HG03439 (cell line): ENCODE measurements around the gene CDKN3.

Experiments
- ATAC-seq: cut with Tn5 transposase; IDR thresholded peaks from one replicate; pipeline ENCODE4 v1.9.1; 2021; ENCODE audit warnings: mild to moderate bottlenecking, moderate library complexity; ENCODE audit not compliant: unreplicated experiment

CDKN3 gene, protein sequence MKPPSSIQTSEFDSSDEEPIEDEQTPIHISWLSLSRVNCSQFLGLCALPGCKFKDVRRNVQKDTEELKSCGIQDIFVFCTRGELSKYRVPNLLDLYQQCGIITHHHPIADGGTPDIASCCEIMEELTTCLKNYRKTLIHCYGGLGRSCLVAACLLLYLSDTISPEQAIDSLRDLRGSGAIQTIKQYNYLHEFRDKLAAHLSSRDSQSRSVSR

DNA sequence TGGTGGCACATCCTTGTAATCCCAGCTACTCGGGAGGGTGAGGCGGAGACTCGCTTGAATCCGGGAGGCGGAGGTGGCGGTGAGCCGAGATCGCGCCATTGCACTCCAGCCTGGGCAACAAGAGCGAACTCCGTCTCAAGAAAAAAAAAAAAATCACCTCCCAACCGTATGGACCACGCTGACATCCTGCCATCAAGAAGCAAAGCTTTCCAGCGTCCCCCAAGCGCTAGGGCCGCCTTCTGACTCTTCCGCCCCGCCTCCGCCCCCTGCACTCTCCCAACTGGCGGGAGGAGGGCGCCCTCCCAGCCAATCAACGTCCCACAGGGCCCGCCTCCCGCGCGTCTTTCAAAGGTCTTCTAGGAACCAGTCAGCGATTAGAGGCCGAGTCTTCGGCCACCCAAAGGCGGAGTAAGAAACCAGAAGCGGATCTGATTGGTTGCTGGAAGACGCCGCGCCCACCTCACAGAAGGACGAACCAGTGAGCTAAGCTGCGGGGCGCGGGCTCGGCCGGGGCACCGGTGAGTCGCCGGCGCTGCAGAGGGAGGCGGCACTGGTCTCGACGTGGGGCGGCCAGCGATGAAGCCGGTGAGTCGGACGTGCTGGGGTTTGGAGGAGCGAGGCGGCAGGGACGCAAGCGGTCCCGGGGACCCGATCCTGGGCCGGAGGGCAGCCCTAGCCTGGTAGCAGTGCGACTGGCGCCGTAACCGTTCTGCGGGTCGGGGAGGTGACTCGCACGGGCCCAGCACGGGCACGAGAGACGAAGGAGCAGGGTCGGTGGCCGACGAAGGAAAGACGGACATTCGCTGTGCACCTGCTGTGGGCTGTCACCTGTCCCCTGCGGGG is at the start of gene CDKN3:
TSS of gene CDKN3 (plus strand) at position 515 of the 843 bp plus-strand sequence. CDS start at position 577, 62 bp downstream.
- peak; percentile 98 for ATAC-seq

DNA sequence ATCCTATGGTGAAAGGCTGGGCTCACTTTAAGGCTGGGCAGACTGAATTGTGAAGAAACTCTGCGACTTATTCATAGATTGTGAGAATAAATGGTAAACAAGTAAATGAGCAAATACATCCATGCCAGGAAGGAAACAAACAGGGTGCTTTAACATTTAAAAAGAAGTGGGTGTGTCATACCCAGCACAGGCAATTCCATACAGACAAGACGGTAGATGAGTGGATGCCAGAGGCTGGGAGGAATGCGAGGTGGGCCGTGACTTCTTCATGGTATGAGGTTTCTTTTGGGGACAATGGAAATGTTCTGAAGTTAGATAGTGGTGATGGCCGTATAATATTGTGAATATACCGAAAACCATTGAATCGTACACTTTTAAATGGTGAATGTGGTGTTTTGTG is 49.8 kb upstream of the CDKN3 start:
- ATAC-seq = no peak

DNA sequence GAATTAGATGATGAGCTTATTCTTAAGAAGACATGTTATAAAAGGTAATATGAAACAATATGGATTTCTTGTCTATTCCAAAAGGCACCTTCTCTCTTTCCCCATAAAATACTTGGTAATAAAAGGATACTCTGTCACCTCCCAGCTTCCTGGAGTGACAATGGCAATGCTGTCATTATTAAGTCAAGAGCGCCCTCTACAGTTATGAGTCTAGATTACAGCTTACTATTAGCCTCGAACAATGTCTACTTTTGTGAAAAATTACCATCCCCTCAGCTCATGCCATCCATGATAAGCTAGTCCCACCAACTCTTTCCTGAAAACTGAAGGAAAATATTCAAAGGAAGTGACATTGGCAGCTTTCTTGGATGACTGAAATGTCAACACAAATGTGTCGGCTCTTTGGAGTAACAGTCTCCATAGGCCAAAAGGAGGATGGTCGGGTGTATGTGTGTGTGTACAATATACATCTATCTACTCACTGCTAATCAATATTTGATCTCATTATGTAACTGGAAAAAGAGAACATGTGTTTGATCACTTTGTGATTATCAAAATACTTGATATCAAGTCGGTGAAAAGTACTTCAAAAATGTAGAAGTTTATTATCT is 48.7 kb upstream of the CDKN3 start:
- ATAC-seq = no peak

DNA sequence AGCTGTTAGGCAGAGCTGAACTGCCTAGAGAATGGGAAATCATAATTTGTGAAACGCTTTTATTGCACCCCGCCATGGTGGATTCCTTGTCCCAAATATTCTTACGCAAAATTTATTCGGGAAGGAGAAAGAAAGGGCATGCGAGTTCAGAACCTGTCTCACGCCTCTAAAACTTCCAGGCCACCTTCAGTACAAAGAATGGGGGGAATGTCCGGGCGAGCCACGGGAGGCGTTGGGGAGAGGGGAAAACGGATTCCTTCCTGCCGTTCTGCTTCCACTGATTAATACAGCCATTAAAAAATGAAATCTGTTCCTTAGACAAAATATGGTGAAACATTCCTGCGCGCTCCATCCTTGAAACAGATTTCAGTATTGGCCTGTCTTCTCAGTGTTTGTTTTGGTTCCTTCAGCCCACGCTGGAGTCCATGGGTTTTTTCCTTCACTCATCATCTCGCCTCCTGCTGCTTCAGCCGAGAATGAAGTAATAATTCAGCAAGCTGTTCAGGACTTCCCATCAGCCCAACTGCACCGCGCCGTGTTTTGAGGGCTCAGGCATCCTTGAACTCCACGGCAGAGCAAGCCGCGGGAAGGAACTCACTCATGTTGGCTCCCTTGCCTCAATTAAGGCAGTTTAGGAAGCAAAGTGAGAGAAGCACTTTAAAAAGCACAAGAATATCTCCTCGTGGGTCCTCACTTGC is 47.7 kb upstream of the CDKN3 start:
- no peak for ATAC-seq

DNA sequence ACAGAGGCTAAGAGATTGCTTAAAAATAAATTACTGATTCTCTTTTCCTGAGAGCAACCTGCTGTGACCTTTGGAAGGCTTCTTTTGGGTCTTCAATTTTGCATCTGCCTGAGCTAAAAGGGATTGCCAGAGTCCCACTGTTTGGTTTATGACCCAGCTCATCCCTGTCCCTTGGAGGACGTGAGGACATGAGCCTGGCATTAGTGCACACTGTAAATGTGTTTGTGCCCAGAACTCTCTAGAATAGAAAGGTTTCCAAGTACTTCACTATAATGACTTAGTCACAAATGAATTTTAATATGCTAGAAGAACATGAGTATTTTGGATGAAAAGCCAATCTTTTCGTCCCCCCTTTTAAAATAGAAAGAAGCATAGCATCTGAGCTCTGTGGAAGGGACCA is 47.1 kb upstream of the CDKN3 start:
- no peak for ATAC-seq

DNA sequence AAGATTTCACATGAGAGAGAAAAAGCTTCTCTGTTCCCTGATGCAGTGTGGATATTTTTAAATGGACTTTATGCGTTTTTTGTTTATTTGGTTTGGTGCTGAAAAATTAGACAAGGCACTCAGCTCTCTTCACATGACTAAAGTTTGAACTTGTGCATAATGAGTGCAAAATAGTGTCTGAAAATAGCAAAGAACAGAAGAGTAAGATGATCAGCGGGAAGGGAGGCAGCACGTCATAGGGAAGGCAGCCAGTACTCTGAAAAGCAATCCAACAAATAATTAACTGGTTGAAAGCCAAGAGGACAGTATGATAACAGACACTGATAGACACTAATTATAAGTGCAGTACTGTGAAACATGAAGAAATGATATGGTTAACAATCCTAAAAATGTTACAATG is 46.6 kb upstream of the CDKN3 start:
- no peak for ATAC-seq

DNA sequence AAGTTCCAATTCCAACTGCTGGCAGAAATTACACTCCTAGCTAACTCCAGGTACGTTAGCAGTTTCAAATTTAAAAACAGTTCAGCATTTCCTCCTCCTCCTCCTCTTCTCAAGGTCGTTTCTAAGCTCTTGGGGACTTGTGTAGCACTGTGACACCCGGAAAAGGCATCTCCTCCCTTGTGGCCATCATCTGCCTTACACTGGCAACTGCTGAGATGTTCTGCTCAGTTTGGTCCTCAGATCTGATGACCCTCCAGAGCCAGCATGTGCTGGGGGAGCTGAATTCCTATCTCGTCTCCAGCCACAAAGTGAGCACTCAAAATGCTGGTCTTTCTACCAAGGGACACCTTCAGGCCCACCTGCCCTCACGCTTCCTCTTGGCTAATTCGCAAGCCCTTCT is 43.5 kb upstream of the CDKN3 start:
- ATAC-seq = no peak

DNA sequence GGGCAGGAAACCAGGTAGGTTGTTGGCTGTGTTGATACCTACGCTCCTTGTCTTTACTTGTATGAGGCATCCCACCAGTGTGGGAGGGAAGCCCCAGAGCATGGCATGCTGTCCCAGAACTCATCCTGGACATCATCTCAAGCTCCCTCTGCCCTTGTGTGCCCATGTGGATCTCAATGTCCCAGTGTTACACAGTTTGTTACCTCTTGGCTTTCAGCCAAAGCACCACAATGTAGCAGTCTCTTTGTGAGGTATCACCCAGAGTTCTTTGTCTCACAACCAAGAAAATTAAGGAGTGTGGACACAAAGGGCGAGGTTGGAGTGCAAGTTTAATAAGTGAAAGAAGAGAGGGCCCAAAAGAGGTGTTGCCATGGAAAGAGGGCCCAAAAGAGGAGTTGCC is 43.1 kb upstream of the CDKN3 start:
- ATAC-seq = no peak

DNA sequence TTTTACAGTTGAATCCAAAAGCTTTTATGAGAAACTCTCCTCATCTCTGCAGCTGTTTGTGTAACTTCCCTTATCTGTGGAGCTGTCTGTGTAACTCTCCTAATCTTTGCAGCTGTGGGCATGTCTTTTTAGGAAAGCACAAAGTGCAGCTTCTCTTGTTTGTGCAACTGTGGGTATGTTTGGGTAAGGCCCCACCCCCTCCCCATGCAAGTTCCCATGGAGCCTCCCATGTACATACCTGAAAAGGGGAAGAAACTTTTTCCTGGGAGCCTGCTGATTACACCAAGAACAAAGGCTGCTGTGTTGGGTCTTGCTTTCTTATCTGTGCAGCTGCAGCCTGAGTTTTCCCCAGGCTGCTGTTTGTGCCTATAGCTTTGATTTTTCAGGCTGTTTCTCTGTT is 42.7 kb upstream of the CDKN3 start:
- ATAC-seq = no peak

DNA sequence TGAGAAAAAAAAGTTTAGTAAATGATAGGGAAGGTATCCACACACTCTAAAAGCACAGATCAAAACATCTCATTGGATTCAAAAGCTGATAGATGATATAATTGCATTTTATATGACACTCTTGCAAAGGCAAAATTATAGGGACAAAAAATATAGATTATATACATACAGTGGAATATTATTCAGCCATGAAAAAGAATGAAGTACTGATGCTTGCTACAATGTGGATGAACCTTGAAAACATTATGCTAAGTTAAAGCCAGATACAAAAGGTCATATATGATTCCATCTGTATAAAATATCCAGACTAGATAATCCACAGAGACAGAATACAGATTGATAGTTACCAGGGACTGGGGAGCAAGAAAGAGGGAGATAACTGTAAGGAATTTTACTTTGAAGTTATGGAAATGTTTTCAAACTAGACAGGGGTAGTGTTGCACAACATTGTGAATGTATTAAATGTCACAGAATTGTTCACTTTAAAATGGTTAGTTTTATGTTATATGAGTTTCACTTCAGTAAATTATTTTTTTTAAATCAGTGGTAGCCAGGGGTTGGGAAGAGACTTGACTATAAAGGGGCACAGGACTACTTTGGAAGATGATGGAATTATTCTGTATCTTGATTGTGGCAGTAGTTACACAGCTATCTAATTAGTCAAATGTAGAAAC is 41.7 kb upstream of the CDKN3 start:
- no peak for ATAC-seq

DNA sequence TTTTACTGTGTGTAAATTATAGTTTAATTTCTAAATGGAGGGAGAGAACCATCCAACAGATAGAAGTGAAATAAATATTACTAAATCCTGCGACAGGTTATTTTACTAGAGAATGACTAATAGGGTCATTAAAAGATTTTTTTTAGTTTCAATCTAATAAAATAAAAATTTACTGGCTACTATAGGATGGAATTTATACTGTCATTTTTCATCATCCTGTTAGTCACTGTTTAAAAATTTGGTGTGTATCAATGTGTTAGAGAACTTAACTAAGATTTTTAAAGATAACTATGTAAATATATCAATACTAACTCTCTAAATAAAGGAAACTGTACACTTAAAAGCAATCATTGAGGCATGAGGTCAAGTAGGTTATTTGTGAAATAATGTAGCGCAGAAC is 41.1 kb upstream of the CDKN3 start:
- no peak for ATAC-seq

DNA sequence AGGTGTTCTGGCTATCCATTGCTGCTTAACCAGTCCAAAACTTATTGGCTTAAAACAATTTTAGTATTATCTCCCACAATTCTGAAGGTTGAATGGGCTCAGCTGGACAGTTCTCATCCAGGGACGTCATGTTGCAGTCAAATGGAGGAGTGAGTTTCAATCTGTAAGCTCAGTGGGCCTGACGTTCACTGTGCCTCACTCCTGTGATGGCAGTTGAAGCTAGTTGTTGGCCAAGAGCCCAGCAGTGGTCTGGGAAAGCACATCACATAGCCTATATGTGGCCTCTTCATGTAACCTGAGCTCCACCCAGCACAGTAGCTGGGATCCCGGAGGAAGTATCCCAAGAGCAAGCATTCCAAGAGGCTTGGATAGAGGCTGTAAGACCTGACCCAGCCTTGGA is 40.6 kb upstream of the CDKN3 start:
- ATAC-seq = no peak

DNA sequence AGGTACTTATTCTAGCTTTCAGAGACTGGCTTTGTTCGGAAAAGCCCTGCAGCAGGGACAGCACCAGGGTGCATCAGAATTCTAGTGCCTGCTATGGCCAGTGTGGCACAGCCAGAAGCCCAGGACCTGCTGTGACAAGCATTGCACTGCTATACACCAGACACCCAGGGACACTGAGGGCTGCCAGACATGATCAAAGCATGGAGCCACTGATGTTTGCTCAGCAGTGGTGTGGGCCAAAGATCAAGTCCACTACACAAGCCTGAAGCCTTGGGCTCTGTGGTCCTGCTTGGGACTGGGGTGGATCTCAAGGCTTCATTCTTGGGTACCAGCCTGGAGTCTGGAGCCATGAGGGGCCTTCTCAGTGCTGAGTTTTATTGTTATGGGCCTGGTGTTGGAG is 36.1 kb upstream of the CDKN3 start:
- ATAC-seq = no peak

DNA sequence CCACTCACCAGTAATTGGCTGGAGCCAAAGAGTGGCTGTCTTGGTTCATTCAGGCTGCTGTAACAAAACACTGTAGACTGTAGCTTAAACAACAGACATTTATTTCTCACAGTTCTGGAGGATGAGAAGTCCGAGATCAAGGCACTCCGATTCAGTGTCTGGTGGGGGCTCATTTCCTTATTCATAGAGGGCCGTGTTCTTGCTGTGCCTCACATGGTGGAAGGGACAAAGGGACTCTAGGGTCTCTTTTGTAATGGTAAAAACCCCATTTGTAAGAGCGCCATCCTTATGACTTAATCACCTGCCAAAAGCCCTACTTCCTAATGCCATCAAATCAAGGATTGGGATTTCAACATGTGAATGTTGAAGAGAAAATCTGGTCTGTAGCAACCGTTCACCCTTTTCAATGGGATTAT is 34.7 kb upstream of the CDKN3 start:
- ATAC-seq = no peak

DNA sequence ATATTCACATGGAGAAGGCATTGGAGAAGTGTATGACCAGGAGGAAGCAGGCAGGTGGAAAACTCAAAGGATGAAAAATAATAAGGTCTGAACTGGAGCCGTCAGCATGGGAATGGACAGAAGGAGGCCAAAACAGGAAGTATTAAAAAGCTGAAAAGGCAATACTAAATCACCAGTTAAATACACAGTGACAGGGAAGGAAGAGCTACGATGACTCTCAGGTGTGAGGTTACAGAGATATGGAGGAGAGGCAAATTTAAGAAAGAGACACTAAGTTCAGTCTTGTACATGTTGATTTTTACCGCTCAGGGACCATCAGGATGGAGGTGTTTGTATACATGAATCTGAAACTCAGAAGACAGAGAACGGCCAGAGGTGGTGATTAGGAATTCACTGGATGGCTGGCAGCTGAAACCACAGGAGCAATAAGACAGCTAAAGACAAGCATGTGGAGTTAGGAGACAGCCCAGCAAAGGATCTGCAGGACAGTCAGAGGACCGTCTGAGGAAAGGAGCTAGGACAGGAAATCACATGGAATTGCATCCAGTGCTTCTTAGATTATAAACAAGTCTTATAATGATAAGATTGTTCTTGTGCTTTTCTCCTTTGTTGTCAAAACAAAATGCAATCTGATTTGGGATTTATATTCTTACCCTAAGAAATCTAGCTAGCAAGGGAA is 33.9 kb upstream of the CDKN3 start:
- ATAC-seq = no peak

DNA sequence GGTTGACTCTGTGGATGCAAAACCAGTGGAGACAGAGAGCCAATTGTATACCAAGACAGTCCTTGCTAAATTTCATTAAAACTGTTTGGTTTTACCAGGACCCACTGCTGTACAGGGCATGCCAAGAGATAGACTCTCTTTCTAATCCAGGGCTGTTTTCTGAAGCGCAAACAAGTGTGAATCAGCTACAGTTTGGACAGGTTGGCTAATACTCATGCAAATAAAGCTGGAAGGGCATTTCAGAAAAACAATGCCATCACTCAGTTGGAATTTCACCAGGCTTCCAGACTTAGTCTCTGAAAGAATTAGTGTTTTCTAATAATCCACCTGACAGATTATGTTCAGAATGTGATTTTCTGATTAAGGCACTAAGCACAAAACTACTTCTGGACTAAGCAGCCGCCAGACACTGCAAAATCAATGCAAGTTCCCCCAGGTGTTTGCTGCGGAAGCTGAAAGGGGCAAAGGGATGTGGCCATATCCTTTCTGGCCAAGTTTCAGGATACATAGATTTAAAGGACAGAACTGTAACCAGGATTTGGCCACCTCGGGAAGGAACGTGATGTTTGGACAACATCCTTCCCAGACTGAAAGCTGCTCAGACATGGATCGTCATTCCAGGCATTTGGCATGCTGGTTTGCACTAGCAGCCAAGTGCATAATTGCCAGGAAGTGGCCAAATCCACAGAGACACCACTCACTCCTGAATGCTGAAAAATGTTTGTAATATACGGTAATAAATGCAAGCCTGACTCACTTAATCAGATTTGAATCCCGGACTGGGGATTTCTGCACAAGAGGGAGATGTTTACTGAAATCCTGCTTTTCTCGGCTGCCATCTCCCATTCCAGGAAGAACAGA is 32.0 kb upstream of the CDKN3 start:
- no peak for ATAC-seq

DNA sequence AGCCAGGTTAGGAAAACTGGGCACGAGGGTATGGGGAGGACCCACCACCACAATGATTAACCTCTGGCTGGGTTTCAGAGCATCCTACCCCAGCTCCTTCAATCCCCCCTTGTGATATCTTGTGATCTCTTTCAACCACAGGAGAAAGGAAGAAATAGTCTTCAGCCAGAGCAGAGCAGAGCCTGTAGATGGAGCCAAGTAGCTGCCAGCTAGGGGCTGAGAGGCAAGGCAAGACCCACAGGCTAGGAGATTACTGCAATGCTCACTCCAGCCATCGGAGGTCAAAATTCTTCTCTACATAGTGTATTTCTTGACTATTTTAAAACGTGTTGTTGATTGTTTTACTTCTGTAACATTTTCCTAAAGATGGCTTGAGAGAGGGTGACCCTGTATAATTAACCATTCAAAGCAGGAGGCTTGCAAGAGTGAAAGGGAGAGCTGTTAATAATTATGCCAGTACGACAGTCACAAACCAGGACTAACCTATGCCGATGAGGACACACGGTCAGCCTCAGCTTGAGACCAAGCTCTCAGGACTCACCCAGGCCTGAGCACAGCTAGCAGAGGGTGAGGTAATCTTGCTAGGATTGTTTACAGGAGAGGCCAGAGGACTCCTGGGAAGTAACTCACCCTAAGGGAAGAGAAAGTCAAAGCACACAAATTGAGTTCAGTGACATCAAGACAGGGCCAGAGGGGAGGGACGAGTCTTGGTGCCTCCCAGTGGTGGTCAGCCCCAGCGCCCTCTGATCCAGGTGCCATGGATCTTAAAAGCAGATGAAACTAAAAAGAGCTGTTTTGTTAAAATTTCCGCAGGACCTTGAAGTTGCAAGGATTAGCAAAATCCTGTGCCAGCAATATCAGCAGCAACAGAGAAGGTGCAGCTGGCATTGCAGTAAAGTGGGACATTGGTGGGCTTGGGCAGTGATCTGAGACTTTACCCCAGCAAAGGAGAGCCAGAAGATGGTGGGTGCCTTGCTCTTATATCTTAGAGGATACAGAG is 29.8 kb upstream of the CDKN3 start:
- ATAC-seq = peak; percentile 74

DNA sequence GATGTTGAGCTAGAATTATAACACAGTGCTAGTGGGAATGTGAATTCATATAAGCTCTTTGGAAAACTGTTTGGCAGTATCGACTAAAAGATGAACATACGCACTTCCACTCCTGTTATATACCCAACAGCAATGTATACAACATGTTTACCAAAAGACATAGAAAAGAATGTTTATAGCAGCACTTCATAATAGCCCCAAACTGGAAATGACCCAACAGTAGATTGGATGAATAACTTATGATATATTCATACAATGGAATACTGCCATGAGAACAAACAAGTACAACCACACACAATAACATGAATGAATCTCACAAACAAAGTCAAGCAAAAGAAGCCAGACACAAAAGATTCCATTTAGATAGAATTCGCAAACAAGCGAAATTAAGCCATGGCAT is 28.5 kb upstream of the CDKN3 start:
- ATAC-seq = no peak
